NCI-H446 treated with DMSO at 0.1 percent for 48 hours (cell line): Measurements from ENCODE around the gene MEIG1.
"Not testable (repeated sequence)": the region's sequence is repeated elsewhere in the genome, so short reads cannot be mapped to it uniquely, and the experiment has no call there.

Source experiments
- DNase-seq: peaks from one replicate; lab custom pipeline; 2025; lab: John Stamatoyannopoulos, UW

Gene MEIG1

GRCh38 chr10:14954934-14955333 is 4.3 kb upstream of the MEIG1 start:
- DNase-seq = no peak

- DNase-seq = no peak
These were observed 342 bp upstream of the MEIG1 start for GRCh38 chr10:14958872-14959220.

GRCh38 chr10:14967897-14968296 is 8.7 kb downstream of the MEIG1 start:
- no peak for DNase-seq

- no peak for DNase-seq
These were observed 12.8 kb downstream of the MEIG1 start for GRCh38 chr10:14971867-14972448.

- not testable (repeated sequence) for DNase-seq
These were observed 15.2 kb downstream of the MEIG1 start for GRCh38 chr10:14974153-14974998.

- no peak for DNase-seq
These were observed 16.6 kb downstream of the MEIG1 start for GRCh38 chr10:14975672-14976273.

- DNase-seq = no peak
These were observed 23.6 kb downstream of the MEIG1 start for GRCh38 chr10:14982744-14983143.

GRCh38 chr10:14989552-14989951 is 30.4 kb downstream of the MEIG1 start:
- DNase-seq = not testable (repeated sequence)

- DNase-seq = not testable (repeated sequence)
These were observed 32.0 kb downstream of the MEIG1 start for GRCh38 chr10:14991035-14991749.

- DNase-seq = not testable (repeated sequence)
These were observed 33.1 kb downstream of the MEIG1 start for GRCh38 chr10:14992336-14992735.

GRCh38 chr10:14993500-14994455 is 34.6 kb downstream of the MEIG1 start:
- not testable (repeated sequence) for DNase-seq

- DNase-seq = no peak
These were observed 36.9 kb downstream of the MEIG1 start for GRCh38 chr10:14995964-14996565.

- not testable (repeated sequence) for DNase-seq
These were observed 54.3 kb downstream of the MEIG1 start for GRCh38 chr10:15013530-15013929.

- no peak for DNase-seq
These were observed 56.3 kb downstream of the MEIG1 start for GRCh38 chr10:15015451-15015850.

GRCh38 chr10:15020966-15021365 is 61.8 kb downstream of the MEIG1 start:
- DNase-seq = not testable (repeated sequence)
